Astrocyte (in vitro differentiated cells and primary cell): ENCODE measurements around the gene EHD4. TPM values are rescaled to one million over a fixed set of nuclear protein-coding genes. Genes with fewer than 3 reads are reported as not detected.

Source experiments
- DNase-seq: peaks from one replicate; pipeline ENCODE4 v3.0.0-alpha.2; 2010; ENCODE audit warnings: low read depth
- FAIRE-seq: peaks from 2 replicates; lab custom pipeline; 2011; peaks lifted over from hg19 to GRCh38; lab: Jason Lieb, UNC
- H2AFZ ChIP-seq: 2 replicates; pipeline ENCODE4 v1.6.0; 2012; ENCODE audit warnings: low read depth, low read length, inconsistent platforms
- H3K27ac ChIP-seq: 2 replicates; pipeline ENCODE4 v1.5.1; 2011; ENCODE audit warnings: low read depth, low read length, inconsistent platforms
- H3K27me3 ChIP-seq: 2 replicates; pipeline ENCODE4 v1.6.0; 2011; ENCODE audit warnings: low read length, inconsistent platforms; ENCODE audit not compliant: insufficient read depth
- H3K36me3 ChIP-seq: 2 replicates; pipeline ENCODE4 v1.5.1; 2011; ENCODE audit warnings: low read length, inconsistent platforms; ENCODE audit not compliant: insufficient read depth
- H3K4me1 ChIP-seq: 2 replicates; pipeline ENCODE4 v1.5.1; 2011; ENCODE audit warnings: low read length, inconsistent platforms; ENCODE audit not compliant: insufficient read depth
- H3K4me2 ChIP-seq: 2 replicates; pipeline ENCODE4 v1.6.0; 2012; ENCODE audit warnings: low read length, inconsistent platforms
- H3K4me3 ChIP-seq: 2 replicates; pipeline ENCODE4 v1.5.1; 2011; ENCODE audit warnings: low read depth, mild to moderate bottlenecking, low read length, inconsistent platforms; ENCODE audit not compliant: insufficient read depth
- H3K79me2 ChIP-seq: 2 replicates; pipeline ENCODE4 v1.6.0; 2012; ENCODE audit warnings: mild to moderate bottlenecking, low read length, inconsistent platforms; ENCODE audit not compliant: insufficient read depth
- H3K9ac ChIP-seq: 2 replicates; pipeline ENCODE4 v1.6.0; 2012; ENCODE audit warnings: mild to moderate bottlenecking, low read length, inconsistent platforms
- H3K9me3 ChIP-seq: 2 replicates; pipeline ENCODE4 v1.5.1; 2012; ENCODE audit warnings: low read depth, mild to moderate bottlenecking, low read length, inconsistent platforms; ENCODE audit not compliant: insufficient read depth
- H4K20me1 ChIP-seq: 2 replicates; pipeline ENCODE4 v1.6.0; 2012; ENCODE audit warnings: low read length, inconsistent platforms; ENCODE audit not compliant: insufficient read depth
- H3K27ac Mint-ChIP-seq: one replicate; pipeline ENCODE4 v1.8.0; 2021; ENCODE audit warnings: mild to moderate bottlenecking, mixed read lengths; ENCODE audit not compliant: unreplicated experiment
- H3K27me3 Mint-ChIP-seq: one replicate; pipeline ENCODE4 v1.8.0; 2021; ENCODE audit warnings: low read depth, mixed read lengths; ENCODE audit not compliant: unreplicated experiment
- H3K36me3 Mint-ChIP-seq: one replicate; pipeline ENCODE4 v1.8.0; 2021; ENCODE audit warnings: low read depth, mixed read lengths; ENCODE audit not compliant: unreplicated experiment
- H3K4me1 Mint-ChIP-seq: one replicate; pipeline ENCODE4 v1.8.0; 2021; ENCODE audit warnings: low read depth, mixed read lengths; ENCODE audit not compliant: unreplicated experiment
- H3K4me3 Mint-ChIP-seq: one replicate; pipeline ENCODE4 v1.8.0; 2021; ENCODE audit warnings: mild to moderate bottlenecking, moderate library complexity, mixed read lengths; ENCODE audit not compliant: unreplicated experiment
- H3K9me3 Mint-ChIP-seq: one replicate; pipeline ENCODE4 v1.8.0; 2021; ENCODE audit warnings: mild to moderate bottlenecking, mixed read lengths; ENCODE audit not compliant: unreplicated experiment
- EZH2 ChIP-seq: IDR thresholded peaks from 2 replicates; pipeline ENCODE4 v1.6.1; 2012; ENCODE audit warnings: mild to moderate bottlenecking, low read length, inconsistent platforms; ENCODE audit not compliant: insufficient read depth
- total RNA-seq: library from RNA; stranded (reverse); gene quantifications from 2 replicates; pipeline ENCODE4 v1.2.1, GENCODE V29; 2021
- TF ChIP-seq, protein P1 (sequence below): IDR thresholded peaks from 2 replicates; pipeline ENCODE4 v1.5.1; 2011; ENCODE audit warnings: low read depth, mild to moderate bottlenecking, inconsistent platforms, low read length, moderate library complexity; ENCODE audit not compliant: insufficient read depth

Gene EHD4
- total RNA-seq, 1 donor from 2014 or later, result 46.4 TPM

DNA sequence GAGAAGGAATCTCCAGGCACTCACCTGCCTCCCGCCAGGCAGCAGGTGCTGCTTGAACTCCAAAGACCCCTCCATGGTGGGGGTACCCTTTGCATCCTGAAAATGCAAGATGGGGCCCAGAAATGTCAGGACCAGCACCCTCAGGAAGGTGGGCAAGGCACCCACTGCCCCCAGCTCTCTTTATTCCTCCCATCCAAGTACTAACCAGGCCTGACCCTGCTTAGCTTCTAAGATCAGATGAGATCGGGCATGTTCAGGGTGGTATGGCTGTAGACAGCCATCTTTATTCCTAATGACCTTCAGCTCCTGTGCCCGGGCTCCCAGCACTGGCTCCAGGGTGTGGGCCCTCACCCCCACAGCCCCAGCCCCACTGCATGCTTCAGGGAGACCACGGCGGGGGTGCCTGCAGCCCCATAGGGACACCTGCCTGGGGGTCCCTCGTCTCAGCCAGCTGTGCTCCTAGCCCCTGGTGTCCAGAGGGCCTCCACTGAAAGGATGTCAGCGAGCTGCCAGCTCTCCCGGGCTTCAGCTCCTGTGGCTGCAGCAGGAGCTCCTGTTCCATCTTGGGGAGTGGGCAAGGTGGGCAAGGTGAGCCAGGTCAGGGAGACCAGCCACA, 120.5 kb downstream of the EHD4 start:
- H4K20me1 ChIP-seq, result no peaks in the 10 kb centered on the region
- H3K36me3 ChIP-seq, result no peaks in the 10 kb centered on the region
- TF ChIP-seq, protein P1, sequence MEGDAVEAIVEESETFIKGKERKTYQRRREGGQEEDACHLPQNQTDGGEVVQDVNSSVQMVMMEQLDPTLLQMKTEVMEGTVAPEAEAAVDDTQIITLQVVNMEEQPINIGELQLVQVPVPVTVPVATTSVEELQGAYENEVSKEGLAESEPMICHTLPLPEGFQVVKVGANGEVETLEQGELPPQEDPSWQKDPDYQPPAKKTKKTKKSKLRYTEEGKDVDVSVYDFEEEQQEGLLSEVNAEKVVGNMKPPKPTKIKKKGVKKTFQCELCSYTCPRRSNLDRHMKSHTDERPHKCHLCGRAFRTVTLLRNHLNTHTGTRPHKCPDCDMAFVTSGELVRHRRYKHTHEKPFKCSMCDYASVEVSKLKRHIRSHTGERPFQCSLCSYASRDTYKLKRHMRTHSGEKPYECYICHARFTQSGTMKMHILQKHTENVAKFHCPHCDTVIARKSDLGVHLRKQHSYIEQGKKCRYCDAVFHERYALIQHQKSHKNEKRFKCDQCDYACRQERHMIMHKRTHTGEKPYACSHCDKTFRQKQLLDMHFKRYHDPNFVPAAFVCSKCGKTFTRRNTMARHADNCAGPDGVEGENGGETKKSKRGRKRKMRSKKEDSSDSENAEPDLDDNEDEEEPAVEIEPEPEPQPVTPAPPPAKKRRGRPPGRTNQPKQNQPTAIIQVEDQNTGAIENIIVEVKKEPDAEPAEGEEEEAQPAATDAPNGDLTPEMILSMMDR, result no peak
- TF ChIP-seq EZH2, result no peak
- H2AFZ ChIP-seq, result no peak overlapping the region
- FAIRE-seq (no peak), DNase-seq (no peak)
- H3K4me2 ChIP-seq, result no peak overlapping the region
- peaks cover 6% of the 10 kb centered on the region for H3K4me1 ChIP-seq
- H3K27me3 Mint-ChIP-seq, result peaks cover 9% of the 10 kb centered on the region
- H3K9me3 ChIP-seq, result no peaks in the 10 kb centered on the region
- no peaks in the 10 kb centered on the region for H3K9me3 Mint-ChIP-seq
- H3K27ac Mint-ChIP-seq, result no peak overlapping the region
- no peak overlapping the region for H3K9ac ChIP-seq
- H3K4me1 Mint-ChIP-seq, result peaks cover 5% of the 10 kb centered on the region
- no peak overlapping the region for H3K27ac ChIP-seq
- peaks cover 8% of the 10 kb centered on the region for H3K36me3 Mint-ChIP-seq
- H3K4me3 Mint-ChIP-seq, result no peak overlapping the region
- no peaks in the 10 kb centered on the region for H3K27me3 ChIP-seq
- no peaks in the 10 kb centered on the region for H3K79me2 ChIP-seq
- no peak overlapping the region for H3K4me3 ChIP-seq

- TF ChIP-seq EZH2, result no peak
- TF ChIP-seq, protein P1, result no peak
- H3K4me1 ChIP-seq, result peaks cover 6% of the 10 kb centered on the region
- no peak overlapping the region for H3K27ac ChIP-seq
- no peak overlapping the region for H3K4me2 ChIP-seq
- no peak overlapping the region for H3K27ac Mint-ChIP-seq
- no peak overlapping the region for H3K4me3 Mint-ChIP-seq
- H3K36me3 ChIP-seq, result peaks cover 3% of the 10 kb centered on the region
- H3K4me3 ChIP-seq, result no peak overlapping the region
- H2AFZ ChIP-seq, result no peak overlapping the region
- peaks cover 5% of the 10 kb centered on the region for H3K4me1 Mint-ChIP-seq
- no peaks in the 10 kb centered on the region for H3K27me3 ChIP-seq
- H3K9me3 Mint-ChIP-seq, result no peaks in the 10 kb centered on the region
- H4K20me1 ChIP-seq, result no peaks in the 10 kb centered on the region
- no peak for FAIRE-seq
- H3K27me3 Mint-ChIP-seq, result peaks cover 9% of the 10 kb centered on the region
- H3K9ac ChIP-seq, result no peak overlapping the region
- no peaks in the 10 kb centered on the region for H3K79me2 ChIP-seq
- no peak for DNase-seq
- peaks cover 13% of the 10 kb centered on the region for H3K36me3 Mint-ChIP-seq
- H3K9me3 ChIP-seq, result no peaks in the 10 kb centered on the region
Observed at GRCh38 chr15:41851167-41851523, 121.2 kb downstream of the EHD4 start.

GRCh38 chr15:41850482-41851166, 121.7 kb downstream of the EHD4 start:
- Histone ChIP-seq H3K4me1 (peaks cover 6% of the 10 kb centered on the region), H3K27ac (no peak overlapping the region), H3K79me2 (no peaks in the 10 kb centered on the region), H2AFZ (no peak overlapping the region), H3K9ac (no peak overlapping the region), H3K4me2 (no peak overlapping the region), H3K4me3 (no peak overlapping the region), H4K20me1 (no peaks in the 10 kb centered on the region), H3K36me3 (peaks cover 3% of the 10 kb centered on the region), H3K9me3 (no peaks in the 10 kb centered on the region), H3K27me3 (no peaks in the 10 kb centered on the region)
- Mint-ChIP-seq H3K9me3 (no peaks in the 10 kb centered on the region), H3K27ac (no peak overlapping the region), H3K4me3 (no peak overlapping the region), H3K36me3 (peaks cover 15% of the 10 kb centered on the region), H3K27me3 (peaks cover 9% of the 10 kb centered on the region), H3K4me1 (peaks cover 5% of the 10 kb centered on the region)
- FAIRE-seq, result no peak
- TF ChIP-seq, protein P1, result no peak
- TF ChIP-seq EZH2, result no peak
- DNase-seq, result no peak
